Measurements from ENCODE around the gene BATF3.
"Not testable (repeated sequence)": the region's sequence is repeated elsewhere in the genome, so short reads cannot be mapped to it uniquely, and the experiment has no call there.

Gene BATF3

GRCh38 chr1:212699625-212700222 lies at the start of gene BATF3:
Gene BATF3 (minus strand): TSS chr1:212699840. CDS start chr1:212699762, 78 bp downstream.
- H3K27ac ChIP-seq (ENCODE audit: low read depth, low read length), result no peak within 1 kb of the TSS
- peaks cover 10% of the 10 kb centered on the region for H3K4me1 ChIP-seq (ENCODE audit: control insufficient read depth, insufficient read depth, low read length)
- H3K9me3 ChIP-seq (ENCODE audit: control insufficient read depth, insufficient read depth, low read length), result no peaks in the 10 kb centered on the region
- no peaks in the 10 kb centered on the region for H3K36me3 ChIP-seq (ENCODE audit: control insufficient read depth, insufficient read depth, low read length)
- H3K4me3 ChIP-seq (ENCODE audit: low read depth, low read length), result peak within 1 kb of the TSS; percentile 59
- H3K27me3 ChIP-seq (ENCODE audit: control insufficient read depth, insufficient read depth, low read length), result peaks cover 77% of the 10 kb centered on the region
- no peak within 1 kb of the TSS for H3K9ac ChIP-seq (ENCODE audit: low read depth, low read length)

DNA sequence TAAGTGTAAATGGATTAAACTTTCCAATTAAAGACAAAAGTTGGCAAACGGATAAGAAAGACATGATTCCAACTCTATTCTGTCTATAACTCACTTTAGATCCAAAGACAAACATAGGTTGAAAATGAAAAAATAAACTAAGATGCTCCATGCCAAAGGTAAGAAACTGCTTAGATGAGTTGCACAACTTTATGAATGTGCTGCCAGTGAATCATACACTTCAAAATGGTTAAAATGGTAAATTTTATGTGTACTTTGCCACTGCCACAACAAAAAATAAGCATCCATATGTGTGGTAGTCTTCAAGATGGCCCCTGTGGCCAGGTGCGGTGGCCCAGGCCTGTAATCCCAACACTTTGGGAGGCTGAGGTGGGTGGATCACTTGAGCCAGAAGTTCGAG lies 46.9 kb upstream of the BATF3 start:
- no peaks in the 10 kb centered on the region for H3K9me3 ChIP-seq (ENCODE audit: control insufficient read depth, insufficient read depth, low read length)
- no peaks in the 10 kb centered on the region; the same call in 1 of the 2 replicates for H3K36me3 ChIP-seq (ENCODE audit: control insufficient read depth, insufficient read depth, low read length)
- H3K4me1 ChIP-seq (ENCODE audit: control insufficient read depth, insufficient read depth, low read length), result peaks cover 10% of the 10 kb centered on the region
- H3K27ac ChIP-seq (ENCODE audit: low read depth, low read length), result no peak overlapping the region
- H3K9ac ChIP-seq (ENCODE audit: low read depth, low read length), result no peak overlapping the region
- H3K27me3 ChIP-seq (ENCODE audit: control insufficient read depth, insufficient read depth, low read length), result no peaks in the 10 kb centered on the region
- H3K4me3 ChIP-seq (ENCODE audit: low read depth, low read length), result no peak overlapping the region

- Histone ChIP-seq H3K36me3 (ENCODE audit: control insufficient read depth, insufficient read depth, low read length) (peaks cover 4% of the 10 kb centered on the region; the same call in 1 of the 2 replicates), H3K9ac (ENCODE audit: low read depth, low read length) (no peak overlapping the region), H3K27me3 (ENCODE audit: control insufficient read depth, insufficient read depth, low read length) (no peaks in the 10 kb centered on the region), H3K27ac (ENCODE audit: low read depth, low read length) (no peak overlapping the region), H3K4me3 (ENCODE audit: low read depth, low read length) (no peak overlapping the region), H3K4me1 (ENCODE audit: control insufficient read depth, insufficient read depth, low read length) (peaks cover 4% of the 10 kb centered on the region), H3K9me3 (ENCODE audit: control insufficient read depth, insufficient read depth, low read length) (no peaks in the 10 kb centered on the region)
These were observed 45.7 kb upstream of the BATF3 start for GRCh38 chr1:212745303-212745702.

DNA sequence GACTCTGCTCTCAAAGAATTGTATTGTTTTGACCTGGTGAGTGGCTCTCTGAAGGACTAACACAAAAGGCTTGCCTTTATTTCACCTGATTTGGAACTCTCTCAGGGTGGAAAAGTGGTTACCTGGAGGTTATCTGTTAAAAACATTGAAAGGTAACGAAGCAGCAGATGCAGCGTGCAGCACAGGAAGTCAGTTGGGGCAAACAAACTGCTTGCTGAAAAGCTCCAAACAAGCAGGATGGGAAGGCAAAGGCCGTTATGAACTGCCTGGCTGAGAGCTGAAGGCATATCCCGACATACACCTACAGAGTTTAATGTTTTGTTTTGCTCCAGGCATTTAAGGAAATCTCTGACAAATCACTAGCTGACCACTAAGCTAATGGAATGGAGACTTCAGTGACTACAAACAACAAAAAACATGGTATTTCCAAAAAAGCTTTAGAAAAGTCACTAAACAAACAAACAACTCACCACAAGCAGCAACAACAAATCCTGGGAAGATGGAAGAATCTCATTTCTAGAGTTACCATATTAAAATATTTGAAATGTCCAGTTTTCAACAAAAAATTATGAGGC lies 44.3 kb upstream of the BATF3 start:
- H3K36me3 ChIP-seq (ENCODE audit: control insufficient read depth, insufficient read depth, low read length), result peaks cover 4% of the 10 kb centered on the region; the same call in 1 of the 2 replicates
- peak overlapping the region; percentile 42 for H3K27ac ChIP-seq (ENCODE audit: low read depth, low read length)
- no peak overlapping the region for H3K4me3 ChIP-seq (ENCODE audit: low read depth, low read length)

GRCh38 chr1:212738330-212738729 lies 38.7 kb upstream of the BATF3 start:
- no peaks in the 10 kb centered on the region for H3K9me3 ChIP-seq (ENCODE audit: control insufficient read depth, insufficient read depth, low read length)
- no peak overlapping the region for H3K27ac ChIP-seq (ENCODE audit: low read depth, low read length)
- no peak overlapping the region for H3K4me3 ChIP-seq (ENCODE audit: low read depth, low read length)
- peaks cover 8% of the 10 kb centered on the region; the same call in 1 of the 2 replicates for H3K36me3 ChIP-seq (ENCODE audit: control insufficient read depth, insufficient read depth, low read length)
- H3K9ac ChIP-seq (ENCODE audit: low read depth, low read length), result no peak overlapping the region
- H3K27me3 ChIP-seq (ENCODE audit: control insufficient read depth, insufficient read depth, low read length), result no peaks in the 10 kb centered on the region
- no peaks in the 10 kb centered on the region for H3K4me1 ChIP-seq (ENCODE audit: control insufficient read depth, insufficient read depth, low read length)

More for the DNA sequence above, 44.3 kb upstream of the BATF3 start:
- H3K4me1 ChIP-seq (ENCODE audit: control insufficient read depth, insufficient read depth, low read length), result no peaks in the 10 kb centered on the region; the same call in 1 of the 2 replicates
- H3K9ac ChIP-seq (ENCODE audit: low read depth, low read length), result no peak overlapping the region
- no peaks in the 10 kb centered on the region for H3K27me3 ChIP-seq (ENCODE audit: control insufficient read depth, insufficient read depth, low read length)
- H3K9me3 ChIP-seq (ENCODE audit: control insufficient read depth, insufficient read depth, low read length), result no peaks in the 10 kb centered on the region

GRCh38 chr1:212737559-212737958 lies 37.9 kb upstream of the BATF3 start:
- no peaks in the 10 kb centered on the region for H3K9me3 ChIP-seq (ENCODE audit: control insufficient read depth, insufficient read depth, low read length)
- no peak overlapping the region for H3K9ac ChIP-seq (ENCODE audit: low read depth, low read length)
- H3K36me3 ChIP-seq (ENCODE audit: control insufficient read depth, insufficient read depth, low read length), result peaks cover 8% of the 10 kb centered on the region; the same call in 1 of the 2 replicates
- no peak overlapping the region for H3K27ac ChIP-seq (ENCODE audit: low read depth, low read length)
- no peaks in the 10 kb centered on the region for H3K4me1 ChIP-seq (ENCODE audit: control insufficient read depth, insufficient read depth, low read length)
- no peaks in the 10 kb centered on the region for H3K27me3 ChIP-seq (ENCODE audit: control insufficient read depth, insufficient read depth, low read length)
- H3K4me3 ChIP-seq (ENCODE audit: low read depth, low read length), result no peak overlapping the region

- H3K9ac ChIP-seq (ENCODE audit: low read depth, low read length), result no peak overlapping the region
These were observed 33.5 kb upstream of the BATF3 start for GRCh38 chr1:212733109-212733508.

GRCh38 chr1:212731630-212732029 lies 32.0 kb upstream of the BATF3 start:
- Histone ChIP-seq H3K4me1 (ENCODE audit: control insufficient read depth, insufficient read depth, low read length) (no peaks in the 10 kb centered on the region), H3K27ac (ENCODE audit: low read depth, low read length) (no peak overlapping the region), H3K9ac (ENCODE audit: low read depth, low read length) (no peak overlapping the region), H3K4me3 (ENCODE audit: low read depth, low read length) (no peak overlapping the region), H3K27me3 (ENCODE audit: control insufficient read depth, insufficient read depth, low read length) (no peaks in the 10 kb centered on the region), H3K9me3 (ENCODE audit: control insufficient read depth, insufficient read depth, low read length) (no peaks in the 10 kb centered on the region), H3K36me3 (ENCODE audit: control insufficient read depth, insufficient read depth, low read length) (peaks cover 2% of the 10 kb centered on the region; the same call in 1 of the 2 replicates)

More at GRCh38 chr1:212733109-212733508, 33.5 kb upstream of the BATF3 start:
- no peaks in the 10 kb centered on the region for H3K4me1 ChIP-seq (ENCODE audit: control insufficient read depth, insufficient read depth, low read length)
- H3K27ac ChIP-seq (ENCODE audit: low read depth, low read length), result no peak overlapping the region
- no peaks in the 10 kb centered on the region for H3K27me3 ChIP-seq (ENCODE audit: control insufficient read depth, insufficient read depth, low read length)
- H3K36me3 ChIP-seq (ENCODE audit: control insufficient read depth, insufficient read depth, low read length), result peaks cover under 1% of the 10 kb centered on the region; the same call in 1 of the 2 replicates
- H3K9me3 ChIP-seq (ENCODE audit: control insufficient read depth, insufficient read depth, low read length), result no peaks in the 10 kb centered on the region
- no peak overlapping the region for H3K4me3 ChIP-seq (ENCODE audit: low read depth, low read length)

DNA sequence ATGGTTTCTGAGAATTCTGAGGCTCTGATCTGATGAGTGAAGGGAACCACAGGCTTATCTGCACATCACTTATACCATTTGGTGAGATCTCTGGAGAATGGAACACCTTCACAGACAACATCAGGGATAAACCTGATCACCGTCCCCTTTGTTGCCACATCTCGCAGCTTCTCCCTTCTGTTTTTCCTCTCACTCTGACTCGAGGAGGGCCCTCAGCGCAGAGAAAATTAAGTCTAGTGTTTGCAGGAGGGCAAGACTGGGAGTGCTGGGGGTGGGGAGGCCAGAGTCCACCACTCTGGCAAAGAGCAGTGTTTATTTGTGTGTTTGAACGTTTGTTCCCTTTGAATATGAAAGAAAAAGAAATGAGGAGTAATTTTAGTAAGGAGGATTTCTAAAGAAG lies 29.0 kb upstream of the BATF3 start:
- Histone ChIP-seq H3K4me3 (ENCODE audit: low read depth, low read length) (no peak overlapping the region), H3K9ac (ENCODE audit: low read depth, low read length) (no peak overlapping the region)

DNA sequence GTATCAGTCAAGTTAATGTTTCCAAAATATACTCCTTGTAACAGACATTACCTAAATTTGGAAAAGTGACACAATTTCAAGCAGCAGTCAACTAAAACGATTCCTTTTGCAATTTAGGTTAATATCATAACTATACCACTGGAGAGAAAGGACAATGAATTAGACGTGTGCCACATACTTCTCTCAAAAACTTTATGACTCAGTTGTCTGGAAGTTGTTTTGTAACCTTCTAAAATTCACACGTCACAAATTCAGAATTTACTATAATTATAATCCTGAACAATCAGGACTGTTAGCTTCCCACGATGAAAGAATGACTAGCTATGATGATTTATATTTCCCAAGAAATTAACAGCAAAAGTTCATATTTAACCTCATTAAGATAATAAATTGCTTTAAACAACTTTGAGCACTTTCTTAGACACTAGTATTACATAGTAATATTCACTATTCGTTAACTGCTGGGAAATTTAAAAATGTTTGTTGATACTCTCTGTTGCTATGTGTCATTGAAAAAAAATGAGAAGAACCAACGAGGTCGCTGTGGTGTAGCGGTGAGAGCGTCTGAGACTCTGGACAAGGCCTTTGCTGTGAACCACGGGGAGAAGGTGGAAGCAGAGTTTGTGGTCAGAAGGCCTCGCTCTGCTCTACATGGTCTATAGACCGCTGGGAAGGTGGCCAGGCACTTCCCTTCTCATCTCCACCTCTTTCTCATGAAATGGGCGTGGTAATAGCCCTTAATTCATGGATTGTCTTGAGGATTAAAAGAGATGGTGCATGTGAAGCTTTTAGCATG lies 27.9 kb upstream of the BATF3 start:
- Histone ChIP-seq H3K9me3 (ENCODE audit: control insufficient read depth, insufficient read depth, low read length) (peaks cover 3% of the 10 kb centered on the region; the same call in 1 of the 2 replicates), H3K27ac (ENCODE audit: low read depth, low read length) (no peak overlapping the region), H3K9ac (ENCODE audit: low read depth, low read length) (no peak overlapping the region), H3K4me1 (ENCODE audit: control insufficient read depth, insufficient read depth, low read length) (no peaks in the 10 kb centered on the region), H3K27me3 (ENCODE audit: control insufficient read depth, insufficient read depth, low read length) (no peaks in the 10 kb centered on the region), H3K4me3 (ENCODE audit: low read depth, low read length) (no peak overlapping the region), H3K36me3 (ENCODE audit: control insufficient read depth, insufficient read depth, low read length) (0 out of 2 replicates have a peak, but pooled peaks cover 3% of the 10 kb centered on the region)

More for the DNA sequence above, 29.0 kb upstream of the BATF3 start:
- Histone ChIP-seq H3K4me1 (ENCODE audit: control insufficient read depth, insufficient read depth, low read length) (no peaks in the 10 kb centered on the region), H3K27me3 (ENCODE audit: control insufficient read depth, insufficient read depth, low read length) (no peaks in the 10 kb centered on the region), H3K9me3 (ENCODE audit: control insufficient read depth, insufficient read depth, low read length) (no peaks in the 10 kb centered on the region; the same call in 1 of the 2 replicates), H3K36me3 (ENCODE audit: control insufficient read depth, insufficient read depth, low read length) (peaks cover 3% of the 10 kb centered on the region; the same call in 1 of the 2 replicates), H3K27ac (ENCODE audit: low read depth, low read length) (no peak overlapping the region)

DNA sequence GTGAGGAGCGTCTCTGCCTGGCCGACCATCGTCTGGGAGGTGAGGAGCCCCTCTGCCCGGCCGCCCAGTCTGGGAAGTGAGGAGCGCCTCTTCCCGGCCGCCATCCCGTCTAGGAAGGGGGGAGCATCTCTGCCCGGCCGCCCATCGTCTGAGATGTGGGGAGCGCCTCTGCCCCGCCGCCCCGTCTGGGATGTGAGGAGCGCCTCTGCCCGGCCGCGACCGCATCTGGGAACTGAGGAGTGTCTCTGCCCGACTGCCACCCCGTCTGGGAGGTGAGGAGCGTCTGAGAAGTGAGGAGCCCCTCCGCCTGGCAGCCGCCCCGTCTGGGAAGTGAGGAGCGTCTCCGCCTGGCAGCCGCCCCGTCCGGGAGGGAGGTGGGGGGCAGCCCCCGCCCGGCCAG lies 25.0 kb upstream of the BATF3 start:
- H3K27ac ChIP-seq (ENCODE audit: low read depth, low read length); H3K27me3 ChIP-seq (ENCODE audit: control insufficient read depth, insufficient read depth, low read length); H3K4me1 ChIP-seq (ENCODE audit: control insufficient read depth, insufficient read depth, low read length); H3K9me3 ChIP-seq (ENCODE audit: control insufficient read depth, insufficient read depth, low read length); H3K9ac ChIP-seq (ENCODE audit: low read depth, low read length); H3K36me3 ChIP-seq (ENCODE audit: control insufficient read depth, insufficient read depth, low read length); H3K4me3 ChIP-seq (ENCODE audit: low read depth, low read length): not testable (repeated sequence)
